Mesodermal cell (in vitro differentiated cells): ENCODE measurements around the gene RHEB.
"Not testable (repeated sequence)": the region's sequence is repeated elsewhere in the genome, so short reads cannot be mapped to it uniquely, and the experiment has no call there.

Source experiments
- H3K27ac ChIP-seq: 2 replicates; pipeline ENCODE4 v1.7.0; 2013; ENCODE audit warnings: mild to moderate bottlenecking, low read depth, low read length, moderate library complexity; ENCODE audit not compliant: severe bottlenecking
- H3K36me3 ChIP-seq: 2 replicates; pipeline ENCODE4 v1.7.1; 2013; ENCODE audit warnings: mild to moderate bottlenecking, low read length, moderate library complexity; ENCODE audit not compliant: control insufficient read depth, insufficient read depth
- H3K4me1 ChIP-seq: one replicate; pipeline ENCODE4 v1.7.1; 2013; ENCODE audit warnings: mild to moderate bottlenecking, low read length; ENCODE audit not compliant: insufficient read depth, control insufficient read depth, poor library complexity, severe bottlenecking
- H3K4me3 ChIP-seq: 2 replicates; pipeline ENCODE4 v1.7.0; 2013; ENCODE audit warnings: low read length, control low read depth, mild to moderate bottlenecking; ENCODE audit not compliant: insufficient read depth, poor library complexity, severe bottlenecking; ENCODE audit errors: extremely low read depth
- H3K9me3 ChIP-seq: 2 replicates; pipeline ENCODE4 v1.7.1; 2013; ENCODE audit warnings: mild to moderate bottlenecking, low read length, moderate library complexity; ENCODE audit not compliant: control insufficient read depth
- WGBS, 2 experiments: methylation state at CpG; one replicate each; pipeline ENCODE4 v1.1.5; 2013; ENCODE audit warnings: missing lambda C conversion rate in 2 of 2; ENCODE audit not compliant: insufficient coverage in 2 of 2; 5-methylcytosine and 5-hydroxymethylcytosine counted together

The RHEB gene

DNA sequence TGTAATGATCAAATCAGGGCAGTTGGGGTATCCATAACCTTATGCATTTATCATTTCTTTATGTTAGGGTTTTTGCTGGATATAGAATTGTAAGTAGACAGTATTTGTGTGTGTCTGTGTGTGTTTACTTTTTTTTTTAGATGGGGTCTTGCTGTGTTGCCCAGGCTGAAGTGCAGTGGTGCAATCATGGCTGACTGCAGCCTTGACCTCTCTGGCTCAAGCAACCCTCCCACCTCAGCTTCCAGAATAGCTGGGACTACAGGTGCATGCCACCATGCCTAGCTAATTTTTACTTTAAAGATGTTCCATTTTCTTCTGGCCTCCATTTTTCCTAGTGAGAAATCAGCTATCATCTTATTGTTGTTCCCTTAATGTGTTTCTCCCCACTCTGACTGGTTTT is 10.1 kb upstream of the RHEB start:
- H3K9me3 ChIP-seq = peaks cover 6% of the 10 kb centered on the region
- H3K4me1 ChIP-seq = no peaks in the 10 kb centered on the region
- no peak overlapping the region for H3K4me3 ChIP-seq
- no peaks in the 10 kb centered on the region for H3K36me3 ChIP-seq
- no peak overlapping the region for H3K27ac ChIP-seq

DNA sequence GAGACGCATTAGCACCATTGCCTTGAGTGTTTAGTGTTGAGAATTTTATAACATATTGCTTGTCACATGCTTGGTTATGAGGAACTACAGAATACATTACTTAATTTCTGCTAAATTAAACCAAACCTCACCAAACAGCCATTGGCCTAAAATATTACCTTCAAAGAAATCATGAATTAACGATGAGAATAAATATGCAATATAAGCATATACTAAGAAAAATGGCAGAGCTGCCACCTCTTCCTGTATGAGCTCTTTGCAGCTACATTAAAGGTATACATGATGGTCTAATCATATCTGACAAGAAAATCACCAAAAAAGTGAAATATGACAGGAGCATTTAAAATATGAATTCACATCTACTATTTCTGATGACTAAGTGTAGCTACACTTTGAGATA is 5.2 kb upstream of the RHEB start:
- Histone ChIP-seq H3K9me3 (peaks cover 6% of the 10 kb centered on the region), H3K4me1 (no peaks in the 10 kb centered on the region), H3K27ac (no peak overlapping the region), H3K4me3 (no peak overlapping the region), H3K36me3 (no peaks in the 10 kb centered on the region)
- WGBS, 2 experiments = no CpG with 5 or more reads among the region's 2 CpGs

DNA sequence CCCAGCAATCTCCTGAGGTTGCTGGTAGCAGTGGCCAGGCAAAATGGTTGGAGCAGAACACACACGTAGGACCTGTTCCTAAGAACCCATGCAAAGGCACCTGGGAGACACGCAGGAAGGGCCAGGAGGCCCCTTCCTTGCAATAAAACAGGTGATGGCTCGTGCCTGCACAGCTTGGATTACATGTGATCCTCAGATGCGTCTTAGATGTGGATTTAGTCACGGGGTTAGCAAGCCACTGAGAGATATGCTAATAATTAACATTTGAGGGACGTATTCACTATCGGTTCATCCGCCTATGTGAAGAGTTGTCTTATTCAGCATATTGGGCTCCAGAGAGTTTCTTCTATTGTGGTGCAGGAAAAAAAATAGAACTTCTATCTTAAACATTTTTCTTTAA is 4.6 kb upstream of the RHEB start:
- Histone ChIP-seq H3K9me3 (peaks cover 4% of the 10 kb centered on the region), H3K27ac (no peak overlapping the region), H3K36me3 (no peaks in the 10 kb centered on the region), H3K4me1 (no peaks in the 10 kb centered on the region), H3K4me3 (no peak overlapping the region)
- WGBS, 2 experiments = 87 to 92% methylated on average over 4 to 7 of the region's 8 CpGs

DNA sequence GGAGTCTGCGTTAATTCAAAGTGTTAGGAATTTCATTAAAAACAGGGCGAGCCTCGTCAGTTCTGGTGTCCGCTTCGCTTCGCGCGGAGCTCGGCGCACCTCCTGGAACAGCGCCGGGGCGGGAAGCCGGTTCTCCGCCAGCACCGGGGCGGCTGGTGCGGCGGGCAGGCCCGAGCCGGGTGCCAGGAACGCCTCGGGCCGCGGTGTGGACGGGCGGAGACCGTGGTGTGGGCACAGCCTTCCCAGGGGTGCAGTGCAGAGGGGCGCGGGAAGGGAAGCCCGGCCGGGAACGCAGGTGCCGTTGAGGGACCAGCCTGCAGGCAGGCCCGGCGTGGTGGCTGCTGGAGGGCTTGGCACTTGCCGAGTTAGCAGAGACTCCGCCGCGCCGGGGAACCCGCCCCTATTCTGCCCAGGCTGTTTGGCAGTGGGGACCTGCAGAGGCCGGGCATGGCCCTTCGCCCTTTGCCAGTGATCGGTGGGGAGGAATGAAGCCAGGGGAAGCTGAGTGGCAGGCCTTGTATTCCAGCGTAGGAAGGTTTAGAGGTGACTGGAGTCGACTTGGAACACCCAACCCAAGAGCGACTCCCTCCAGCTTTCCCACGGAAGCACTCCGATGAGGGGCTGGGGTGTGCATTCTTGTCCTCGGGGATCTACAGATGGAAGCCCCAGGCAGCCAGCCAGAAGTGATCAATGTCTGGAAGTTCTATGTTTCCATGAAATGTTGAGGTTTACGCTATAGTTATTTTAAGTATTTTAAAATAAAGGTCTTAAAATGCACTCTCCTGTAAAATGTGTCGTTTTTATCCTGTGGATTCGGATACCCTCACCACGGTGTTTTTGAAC is 945 bp upstream of the RHEB start:
- Histone ChIP-seq H3K27ac (peak overlapping the region; percentile 98), H3K36me3 (peaks cover 4% of the 10 kb centered on the region), H3K4me3 (peak overlapping the region; percentile 87), H3K9me3 (peaks cover 4% of the 10 kb centered on the region), H3K4me1 (peaks cover 3% of the 10 kb centered on the region)
- WGBS, 2 experiments = 87 to 90% methylated on average over 44 to 48 of the region's 55 CpGs

DNA sequence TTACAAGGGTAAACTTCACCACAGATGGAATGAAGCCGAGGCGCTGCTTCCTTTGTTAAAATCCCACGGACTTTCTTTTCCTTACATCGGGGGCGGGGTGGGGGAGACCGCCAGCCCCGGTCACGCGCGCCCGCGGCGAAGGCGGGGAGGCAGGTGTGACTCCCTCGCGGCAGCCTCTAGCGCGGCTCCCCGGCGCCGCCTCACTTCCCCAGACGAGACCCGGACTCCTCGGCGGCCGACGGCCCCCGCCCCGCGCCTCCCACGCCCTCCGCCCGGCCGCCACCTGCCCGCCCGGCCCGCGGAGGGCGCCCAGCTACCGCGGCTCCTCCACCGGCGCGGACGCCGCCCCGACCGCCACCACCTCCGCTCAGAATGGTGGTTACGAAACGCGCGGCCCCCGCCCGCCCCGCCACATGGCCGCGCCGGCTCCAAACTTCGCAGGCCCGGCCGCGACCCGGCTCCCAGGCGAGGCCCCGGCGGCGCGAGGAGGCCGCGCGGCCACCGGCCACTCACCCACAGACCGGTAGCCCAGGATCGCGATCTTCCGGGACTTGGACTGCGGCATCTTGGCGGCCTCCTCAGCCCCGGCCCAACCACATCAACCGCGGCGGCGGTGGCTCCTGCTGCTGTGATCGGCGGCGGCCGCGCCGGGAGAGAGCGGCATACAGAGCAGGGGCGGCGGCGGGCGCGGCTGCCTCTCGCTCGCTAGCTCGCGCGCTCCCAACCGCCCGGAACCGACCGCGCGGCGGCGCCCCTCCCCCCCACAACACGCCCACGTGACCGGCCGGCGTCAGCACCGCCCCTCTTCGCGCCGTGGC is 539 bp downstream of the RHEB start:
- Histone ChIP-seq H3K27ac (peak overlapping the region; percentile 98), H3K4me3 (peak overlapping the region; percentile 87), H3K36me3 (peaks cover 14% of the 10 kb centered on the region)
- not testable (repeated sequence) for H3K4me1 ChIP-seq, H3K9me3 ChIP-seq
- 0 to 2% methylated on average over 19 to 55 of the region's 118 CpGs for WGBS, 2 experiments

DNA sequence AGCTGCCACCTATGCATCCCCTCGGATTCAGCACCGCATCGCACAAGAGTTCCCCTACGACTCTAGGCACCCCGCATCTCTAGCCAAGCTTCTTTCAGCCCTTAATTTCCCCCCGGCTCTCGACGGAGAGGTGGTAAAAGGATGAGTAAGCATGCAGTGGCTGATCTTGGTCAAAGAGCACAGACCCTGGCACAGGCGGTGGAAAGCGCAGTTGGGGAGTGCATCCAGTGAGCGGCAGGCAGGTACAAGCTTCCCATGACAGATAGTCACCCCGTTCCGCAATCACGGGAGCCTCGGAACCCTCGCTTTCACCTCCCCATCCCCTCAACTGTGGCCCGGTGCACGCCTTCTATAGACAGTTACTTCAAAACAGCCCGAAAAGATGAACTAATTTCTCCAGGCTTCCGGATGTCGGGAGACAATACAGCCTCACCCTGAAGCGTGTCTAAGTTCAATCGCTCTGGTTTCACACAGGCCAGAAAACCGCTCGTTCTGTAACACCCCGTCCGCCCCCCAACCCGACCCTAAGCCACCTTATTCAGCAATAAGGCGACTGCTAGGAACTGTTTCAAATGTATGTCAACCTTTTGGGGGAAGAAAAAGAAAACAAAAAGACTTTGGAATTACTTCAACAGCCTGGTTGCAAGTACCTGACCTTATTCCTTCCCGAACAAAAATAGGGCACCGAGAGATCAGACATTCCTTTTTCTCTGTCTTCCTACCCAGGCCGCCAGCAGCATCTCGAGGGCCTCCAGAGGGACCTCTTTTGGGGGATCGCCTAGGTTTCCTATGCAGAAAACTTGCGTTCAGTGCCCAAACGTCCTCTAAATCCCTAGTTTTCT is 1.4 kb downstream of the RHEB start:
- Histone ChIP-seq H3K9me3 (peaks cover 4% of the 10 kb centered on the region), H3K4me3 (peak overlapping the region; percentile 87), H3K36me3 (peaks cover 21% of the 10 kb centered on the region), H3K27ac (peak overlapping the region; percentile 98), H3K4me1 (peaks cover 3% of the 10 kb centered on the region)
- 1% methylated on average over 20 to 22 of the region's 36 CpGs for WGBS, 2 experiments

DNA sequence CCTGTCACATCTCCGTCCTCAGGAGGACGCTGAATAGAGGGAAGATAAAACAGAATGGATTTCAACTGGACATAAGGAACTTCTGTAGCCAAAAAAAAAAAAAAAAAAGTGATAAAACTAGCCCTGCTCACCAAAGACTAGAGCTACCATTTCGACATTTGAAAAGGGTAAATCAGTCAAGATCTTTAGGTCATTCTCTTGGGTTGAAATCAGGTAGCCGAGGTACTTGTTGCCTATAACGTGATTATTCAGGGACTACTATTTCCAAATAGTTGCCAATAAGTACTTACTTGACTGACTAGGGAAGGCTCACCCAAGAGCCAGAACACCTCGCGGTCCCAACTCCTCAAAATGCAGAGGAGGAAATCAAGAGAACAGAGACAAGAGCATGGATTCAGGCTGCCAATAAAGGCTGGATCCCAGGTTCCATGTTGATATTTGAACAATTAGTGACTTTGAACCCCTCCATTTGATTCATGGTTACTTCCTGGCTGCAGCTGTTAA is 2.0 kb downstream of the RHEB start:
- Histone ChIP-seq H3K4me1 (peaks cover 3% of the 10 kb centered on the region), H3K4me3 (peak overlapping the region; percentile 87), H3K36me3 (peaks cover 22% of the 10 kb centered on the region), H3K27ac (peak overlapping the region; percentile 10), H3K9me3 (peaks cover 4% of the 10 kb centered on the region)
- WGBS, 2 experiments = 58 to 63% methylated on average over 3 to 5 of the region's 7 CpGs

DNA sequence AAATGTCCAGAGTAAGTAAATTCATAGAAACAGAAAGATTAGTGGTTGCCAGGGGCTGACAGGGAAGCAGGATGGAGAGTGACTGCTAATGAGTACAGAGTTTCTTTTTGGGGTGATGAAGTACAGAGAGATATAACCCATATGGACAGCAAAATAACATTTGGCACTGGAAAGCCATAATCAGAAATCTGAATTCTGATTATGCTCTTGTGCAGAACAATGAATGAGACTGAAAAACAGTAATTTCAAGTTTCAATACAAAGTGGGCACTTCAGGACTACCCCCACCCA is 4.5 kb downstream of the RHEB start:
- H3K27ac ChIP-seq = no peak overlapping the region
- no peaks in the 10 kb centered on the region for H3K9me3 ChIP-seq
- no peak overlapping the region for H3K4me3 ChIP-seq
- H3K4me1 ChIP-seq = peaks cover 3% of the 10 kb centered on the region
- peaks cover 26% of the 10 kb centered on the region for H3K36me3 ChIP-seq

DNA sequence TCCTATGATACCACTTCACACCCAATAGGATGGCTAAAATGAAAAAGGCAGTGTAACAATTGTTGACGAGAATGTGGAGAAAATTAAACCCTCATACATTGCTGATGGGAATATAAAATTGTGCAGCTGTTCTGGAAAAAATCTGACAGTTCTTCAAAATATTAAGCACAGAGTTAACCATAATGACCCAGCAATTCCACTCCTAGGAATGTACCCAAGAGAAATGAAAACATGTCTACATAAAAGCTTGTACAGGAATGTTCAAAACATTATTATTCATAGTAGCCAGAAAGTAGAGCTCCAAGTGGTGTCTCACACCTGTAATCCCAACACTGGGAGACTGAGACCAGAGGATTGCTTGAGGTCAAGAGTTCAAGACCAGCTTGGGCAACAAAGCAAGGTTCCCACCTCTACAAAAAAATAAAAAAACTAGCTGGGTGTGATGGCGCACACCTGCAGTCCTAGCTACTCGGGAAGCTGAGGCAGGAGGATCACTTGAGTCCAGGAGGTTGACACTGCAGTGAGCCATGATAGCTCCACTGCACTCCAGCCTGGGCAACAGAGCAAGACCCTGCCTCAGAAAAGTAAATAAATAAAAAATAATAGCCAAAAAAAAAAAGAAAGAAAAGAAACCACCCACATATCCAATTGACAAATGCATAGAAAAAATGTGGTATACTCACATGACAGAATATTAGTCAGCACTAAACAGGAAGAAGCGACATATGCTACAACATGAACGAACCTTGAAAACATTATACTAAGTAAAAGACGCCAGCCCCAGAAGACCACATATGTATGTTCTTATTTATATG is 5.0 kb downstream of the RHEB start:
- Histone ChIP-seq H3K36me3 (peaks cover 26% of the 10 kb centered on the region), H3K4me3 (no peak overlapping the region), H3K27ac (no peak overlapping the region), H3K4me1 (peaks cover 3% of the 10 kb centered on the region), H3K9me3 (no peaks in the 10 kb centered on the region)
- WGBS, 2 experiments = 100% methylated on average over 2 of the region's 6 CpGs

DNA sequence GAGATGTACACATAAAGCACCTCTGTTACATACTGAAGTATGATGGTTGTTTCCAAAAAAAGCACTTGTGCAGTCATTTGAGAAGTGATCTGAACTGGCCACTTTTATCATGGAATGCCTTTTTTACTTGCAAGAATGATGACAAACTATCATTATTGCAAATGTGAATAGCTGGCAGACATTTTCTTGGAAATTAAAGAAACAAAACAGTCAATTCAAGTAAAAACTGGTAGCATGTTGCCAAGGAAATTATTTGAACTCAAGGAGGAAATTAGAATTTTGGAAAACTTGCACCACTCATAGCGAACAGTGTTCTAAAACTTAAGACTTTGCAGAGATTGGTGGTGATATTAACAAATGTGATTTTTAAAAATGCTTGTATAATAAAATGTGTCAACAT is 6.6 kb downstream of the RHEB start:
- Histone ChIP-seq H3K36me3 (peaks cover 26% of the 10 kb centered on the region), H3K27ac (no peak overlapping the region), H3K4me3 (no peak overlapping the region), H3K9me3 (no peaks in the 10 kb centered on the region), H3K4me1 (peaks cover 3% of the 10 kb centered on the region)
- 100% methylated on average over 1 of the region's 1 CpG; no CpG with 5 or more reads in 1 of the 2 experiments for WGBS, 2 experiments
